ENCODE data around the gene KNDC1. TPM values are rescaled to one million over a fixed set of nuclear protein-coding genes. Genes with fewer than 3 reads are reported as not detected.
"Not testable (repeated sequence)": the region's sequence is repeated elsewhere in the genome, so short reads cannot be mapped to it uniquely, and the experiment has no call there.

KNDC1 gene, protein sequence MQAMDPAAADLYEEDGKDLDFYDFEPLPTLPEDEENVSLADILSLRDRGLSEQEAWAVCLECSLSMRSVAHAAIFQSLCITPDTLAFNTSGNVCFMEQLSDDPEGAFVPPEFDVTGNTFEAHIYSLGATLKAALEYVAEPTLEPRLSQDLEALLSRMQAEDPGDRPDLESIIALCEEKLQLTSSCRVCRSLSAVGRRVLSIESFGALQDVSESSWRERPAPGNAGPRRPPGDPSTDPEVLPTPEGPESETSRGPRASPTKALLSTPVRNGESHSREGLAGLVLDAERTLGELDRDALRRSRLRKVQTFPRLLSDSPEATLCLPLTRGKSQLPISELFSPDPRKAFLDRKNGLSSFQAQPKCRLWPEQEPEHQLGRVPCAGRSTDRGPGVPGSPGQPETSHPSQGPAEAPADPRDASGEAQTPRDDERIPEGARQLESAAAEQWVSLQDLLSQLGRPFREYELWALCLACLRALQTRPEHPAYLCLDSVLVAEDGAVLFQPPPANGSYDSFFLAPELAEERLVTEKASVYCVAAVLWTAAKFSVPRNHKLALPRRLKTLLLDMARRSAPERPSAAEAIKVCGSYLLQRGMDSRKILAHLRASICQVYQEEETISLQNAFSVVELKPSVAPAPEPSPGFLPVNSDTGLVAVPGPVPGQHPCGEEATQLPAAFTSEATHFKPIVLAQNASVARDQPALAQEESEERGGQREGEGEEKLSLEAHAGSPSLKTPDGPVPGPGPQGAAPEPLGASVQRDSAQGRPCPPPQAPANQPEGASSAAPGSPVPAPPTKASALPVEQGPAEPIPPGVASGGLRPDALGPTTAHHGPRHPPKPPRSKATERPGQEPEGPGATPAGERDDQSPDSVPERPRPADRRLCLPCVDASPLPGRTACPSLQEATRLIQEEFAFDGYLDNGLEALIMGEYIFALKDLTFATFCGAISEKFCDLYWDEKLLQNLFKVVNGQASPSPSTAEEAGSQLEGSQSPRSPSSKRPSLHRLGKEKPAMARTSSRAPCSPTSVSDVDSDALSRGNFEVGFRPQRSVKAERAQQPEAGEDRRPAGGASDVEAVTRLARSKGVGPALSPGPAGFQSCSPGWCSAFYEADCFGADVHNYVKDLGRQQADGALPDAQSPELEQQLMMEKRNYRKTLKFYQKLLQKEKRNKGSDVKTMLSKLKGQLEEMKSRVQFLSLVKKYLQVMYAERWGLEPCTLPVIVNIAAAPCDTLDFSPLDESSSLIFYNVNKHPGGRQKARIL (N-terminal part only)
- total RNA-seq = 10 to 100 TPM in 1 of 2 donors, 1 to 10 TPM in 1; 8.4 to 10.4 TPM
- polyA plus RNA-seq (ENCODE audit: insufficient read length in 6 of 6) = 1 to 10 TPM; 2.5 to 4.6 (median 3.8) TPM
- long read RNA-seq, donor 1 = 0 reads
- long read RNA-seq, donor 2 = 0 reads
- long read RNA-seq, donor 3 = 0 reads
- long read RNA-seq, donor 4, partial matches to known transcripts = 1 of 1 reads
- long read RNA-seq, donor 4, other reads (novel, unspliced or antisense) = 0 of 1 reads
- long read RNA-seq, donor 5 = 0 reads
- long read RNA-seq, donor 6, full-length matches to known transcripts = 3 of 3 reads
- long read RNA-seq, donor 6, partial matches to known transcripts = 0 of 3 reads
- long read RNA-seq, donor 6, other reads (novel, unspliced or antisense) = 0 of 3 reads
- long read RNA-seq, donor 7 = 0 reads
- long read RNA-seq, donor 8 = 0 reads
- long read RNA-seq, donor 9 = 0 reads
- long read RNA-seq, donor 10, partial matches to known transcripts = 1 of 3 reads
- long read RNA-seq, donor 10, other reads (novel, unspliced or antisense) = 0 of 3 reads
- long read RNA-seq, donor 11, full-length matches to known transcripts = 1 of 1 reads
- long read RNA-seq, donor 11, partial matches to known transcripts = 0 of 1 reads
- long read RNA-seq, donor 11, other reads (novel, unspliced or antisense) = 0 of 1 reads
- long read RNA-seq, donor 12 = 0 reads

GRCh38 chr10:133159950-133160825 lies at the start of gene KNDC1:
KNDC1 (plus strand) TSS chr10:133160219; CDS start chr10:133160468, 249 bp downstream.
- peaks cover 5 to 80% of the 10 kb centered on the region in 2 donors for H3K27me3 ChIP-seq
- DNase-seq (peak in 2 of 4 donors; percentile 33 to 79), ATAC-seq (peak; percentile 46)
- intact Hi-C loops (cut with DNase I) = no loop called here
- TF ChIP-seq, protein P1, sequence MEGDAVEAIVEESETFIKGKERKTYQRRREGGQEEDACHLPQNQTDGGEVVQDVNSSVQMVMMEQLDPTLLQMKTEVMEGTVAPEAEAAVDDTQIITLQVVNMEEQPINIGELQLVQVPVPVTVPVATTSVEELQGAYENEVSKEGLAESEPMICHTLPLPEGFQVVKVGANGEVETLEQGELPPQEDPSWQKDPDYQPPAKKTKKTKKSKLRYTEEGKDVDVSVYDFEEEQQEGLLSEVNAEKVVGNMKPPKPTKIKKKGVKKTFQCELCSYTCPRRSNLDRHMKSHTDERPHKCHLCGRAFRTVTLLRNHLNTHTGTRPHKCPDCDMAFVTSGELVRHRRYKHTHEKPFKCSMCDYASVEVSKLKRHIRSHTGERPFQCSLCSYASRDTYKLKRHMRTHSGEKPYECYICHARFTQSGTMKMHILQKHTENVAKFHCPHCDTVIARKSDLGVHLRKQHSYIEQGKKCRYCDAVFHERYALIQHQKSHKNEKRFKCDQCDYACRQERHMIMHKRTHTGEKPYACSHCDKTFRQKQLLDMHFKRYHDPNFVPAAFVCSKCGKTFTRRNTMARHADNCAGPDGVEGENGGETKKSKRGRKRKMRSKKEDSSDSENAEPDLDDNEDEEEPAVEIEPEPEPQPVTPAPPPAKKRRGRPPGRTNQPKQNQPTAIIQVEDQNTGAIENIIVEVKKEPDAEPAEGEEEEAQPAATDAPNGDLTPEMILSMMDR (IDR thresholded peaks at IDR 0.05) = no peak
- no peak within 1 kb of the TSS for H3K27ac ChIP-seq
- peaks cover 0 to 7% of the 10 kb centered on the region in 2 donors for H3K4me1 ChIP-seq
- H3K4me3 ChIP-seq = peak within 1 kb of the TSS; percentile 36 to 47
- no peaks in the 10 kb centered on the region for H3K9me3 ChIP-seq
- no peaks in the 10 kb centered on the region for H3K36me3 ChIP-seq

- H3K36me3 ChIP-seq = no peaks in the 10 kb centered on the region
- DNase-seq (peak in 1 of 4 donors; percentile 69), ATAC-seq (no peak)
- H3K9me3 ChIP-seq = peaks cover 0 to 27% of the 10 kb centered on the region in 2 donors
- intact Hi-C loops (cut with DNase I) = no loop called here
- H3K27me3 ChIP-seq = peaks cover 0 to 29% of the 10 kb centered on the region in 2 donors
- no peak overlapping the region for H3K4me3 ChIP-seq
- H3K27ac ChIP-seq = no peak overlapping the region
- H3K4me1 ChIP-seq = no peaks in the 10 kb centered on the region
- TF ChIP-seq, protein P1 (IDR thresholded peaks at IDR 0.05) = no peak
Measured at GRCh38 chr10:133110609-133111275, 49.3 kb upstream of the KNDC1 start.

DNA sequence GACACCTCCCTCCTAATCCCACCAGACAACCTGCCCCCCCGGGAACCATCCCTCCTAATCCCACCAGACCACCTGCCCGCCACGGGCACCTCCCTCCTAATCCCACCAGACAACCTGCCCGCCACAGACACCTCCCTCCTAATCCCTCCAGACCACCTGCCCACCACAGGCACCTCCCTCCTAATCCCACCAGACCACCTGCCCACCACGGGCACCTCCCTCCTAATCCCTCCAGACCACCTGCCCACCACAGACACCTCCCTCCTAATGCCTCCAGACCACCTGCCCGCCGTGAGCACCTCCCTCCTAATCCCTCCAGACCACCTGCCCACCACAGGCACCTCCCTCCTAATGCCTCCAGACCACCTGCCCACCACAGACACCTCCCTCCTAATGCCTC lies 48.4 kb upstream of the KNDC1 start:
- intact Hi-C loops (cut with DNase I); H3K36me3 ChIP-seq; ATAC-seq; H3K4me3 ChIP-seq; DNase-seq; H3K27ac ChIP-seq; H3K4me1 ChIP-seq: not testable (repeated sequence)
- Histone ChIP-seq H3K9me3 (peaks cover 0 to 20% of the 10 kb centered on the region in 2 donors), H3K27me3 (peaks cover 0 to 29% of the 10 kb centered on the region in 2 donors)

GRCh38 chr10:133113146-133113830 lies 46.7 kb upstream of the KNDC1 start:
- H3K9me3 ChIP-seq = peaks cover 0 to 6% of the 10 kb centered on the region in 2 donors
- H3K36me3 ChIP-seq = no peaks in the 10 kb centered on the region
- peak in 1 of 4 donors; percentile 68 for DNase-seq
- ATAC-seq = no peak
- no peaks in the 10 kb centered on the region for H3K4me1 ChIP-seq
- no peak overlapping the region for H3K27ac ChIP-seq
- H3K27me3 ChIP-seq = peaks cover 0 to 38% of the 10 kb centered on the region in 2 donors
- intact Hi-C loops (cut with DNase I) = no loop called here
- TF ChIP-seq, protein P1 (IDR thresholded peaks at IDR 0.05) = no peak
- no peak overlapping the region for H3K4me3 ChIP-seq

Data from left lung (tissue), 14 donors.